DMS53 treated with DMSO at 0.1 percent for 48 hours (cell line): ENCODE results near the gene MEIS2.
"Not testable (repeated sequence)": the region's sequence is repeated elsewhere in the genome, so short reads cannot be mapped to it uniquely, and the experiment has no call there.

Source experiments
- DNase-seq: peaks from one replicate; lab custom pipeline; 2025; ENCODE audit not compliant: unreplicated experiment; lab: John Stamatoyannopoulos, UW

MEIS2 gene

DNA sequence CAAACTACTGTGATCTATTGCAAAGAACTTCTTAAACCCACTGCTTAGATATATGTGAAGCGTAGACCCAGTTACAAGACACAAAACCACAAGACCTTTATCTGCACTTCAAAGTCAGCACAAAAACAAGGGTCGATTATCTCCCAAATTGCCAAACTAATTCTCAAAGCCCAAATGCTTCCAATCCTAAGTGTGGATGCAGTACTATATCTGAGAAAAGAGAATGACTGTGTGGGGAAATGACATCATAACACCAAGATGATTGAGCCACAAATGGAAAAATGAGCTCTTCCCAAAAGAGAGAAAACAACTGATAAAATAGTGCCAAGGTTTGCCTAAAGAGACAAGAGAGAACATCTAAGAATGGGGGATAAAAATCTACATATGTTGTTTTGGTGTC, 86.2 kb downstream of the MEIS2 start:
- no peak for DNase-seq

DNA sequence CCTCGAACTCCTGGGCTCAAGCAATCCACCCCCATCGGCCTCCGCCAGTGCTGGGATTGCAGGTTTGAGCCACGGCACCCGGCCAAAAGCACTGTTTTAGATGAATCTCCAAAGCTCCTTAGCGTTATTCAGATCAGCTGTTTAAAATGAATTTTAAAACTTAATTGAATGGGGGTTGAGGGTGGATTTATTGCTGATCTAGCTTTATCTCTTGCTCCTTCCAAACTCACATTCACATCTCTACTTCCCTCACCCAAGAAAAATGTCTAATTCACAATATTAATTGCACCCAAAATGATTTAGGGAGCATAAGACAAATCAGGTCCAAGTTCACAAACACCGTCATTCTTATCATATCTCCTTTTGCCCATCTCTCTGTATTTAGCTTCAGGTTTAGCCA, 89.8 kb downstream of the MEIS2 start:
- no peak for DNase-seq

DNA sequence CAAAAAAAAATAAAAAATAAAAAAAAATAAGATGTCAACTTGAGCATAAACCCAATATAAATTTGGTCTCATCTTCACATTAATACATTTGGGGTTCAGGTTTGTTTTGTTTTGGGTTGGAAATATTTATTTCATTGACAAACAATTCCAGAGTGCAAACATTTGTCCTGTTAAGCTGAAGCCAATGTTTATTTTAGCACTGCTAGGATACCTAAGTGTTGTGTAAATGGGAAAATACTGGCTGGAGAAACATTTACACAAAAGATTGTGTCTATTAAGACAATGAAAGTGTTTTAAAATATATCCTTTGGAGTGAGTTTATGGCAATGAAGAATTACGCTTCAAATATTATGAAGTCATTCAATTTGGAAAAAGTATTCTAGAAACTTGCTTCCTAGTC, 91.1 kb downstream of the MEIS2 start:
- peak; percentile 2 for DNase-seq

DNA sequence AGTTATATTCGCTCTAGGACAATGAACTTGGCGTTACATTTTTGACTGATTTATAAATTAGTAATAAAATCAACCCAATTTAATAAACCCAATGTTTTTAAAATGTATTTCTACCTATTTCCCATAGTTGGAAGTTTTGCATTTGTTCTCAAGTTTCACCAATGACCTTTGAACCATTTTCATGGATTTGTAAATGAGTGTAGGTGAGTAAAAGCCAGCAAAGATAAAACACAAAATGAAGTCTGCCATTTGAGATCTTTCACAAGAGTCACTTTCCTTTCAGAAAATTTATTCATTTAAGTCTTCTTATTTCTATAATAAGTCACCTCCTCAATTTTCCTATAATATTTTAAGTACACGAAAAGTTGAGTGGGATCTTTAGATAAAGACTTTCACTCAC, 92.1 kb downstream of the MEIS2 start:
- no peak for DNase-seq

DNA sequence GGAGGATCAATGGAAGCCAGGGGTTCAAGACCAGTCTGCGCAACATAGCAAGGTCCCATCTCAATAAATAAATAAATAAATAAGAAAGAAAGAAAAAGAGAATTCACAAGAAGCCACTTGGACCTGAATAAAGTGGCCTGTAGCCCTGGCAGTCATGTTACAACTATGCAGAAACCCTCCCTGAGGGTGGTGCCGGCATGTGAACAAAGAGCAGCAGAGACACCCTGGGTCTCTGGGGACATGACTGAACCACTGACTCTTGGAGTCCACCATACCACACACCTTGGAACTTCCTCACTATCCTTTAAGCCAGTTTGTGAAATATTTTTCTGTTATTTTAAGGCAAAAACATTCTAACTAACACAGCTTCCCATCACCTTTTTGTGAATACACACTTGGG, 93.0 kb downstream of the MEIS2 start:
- no peak for DNase-seq

DNA sequence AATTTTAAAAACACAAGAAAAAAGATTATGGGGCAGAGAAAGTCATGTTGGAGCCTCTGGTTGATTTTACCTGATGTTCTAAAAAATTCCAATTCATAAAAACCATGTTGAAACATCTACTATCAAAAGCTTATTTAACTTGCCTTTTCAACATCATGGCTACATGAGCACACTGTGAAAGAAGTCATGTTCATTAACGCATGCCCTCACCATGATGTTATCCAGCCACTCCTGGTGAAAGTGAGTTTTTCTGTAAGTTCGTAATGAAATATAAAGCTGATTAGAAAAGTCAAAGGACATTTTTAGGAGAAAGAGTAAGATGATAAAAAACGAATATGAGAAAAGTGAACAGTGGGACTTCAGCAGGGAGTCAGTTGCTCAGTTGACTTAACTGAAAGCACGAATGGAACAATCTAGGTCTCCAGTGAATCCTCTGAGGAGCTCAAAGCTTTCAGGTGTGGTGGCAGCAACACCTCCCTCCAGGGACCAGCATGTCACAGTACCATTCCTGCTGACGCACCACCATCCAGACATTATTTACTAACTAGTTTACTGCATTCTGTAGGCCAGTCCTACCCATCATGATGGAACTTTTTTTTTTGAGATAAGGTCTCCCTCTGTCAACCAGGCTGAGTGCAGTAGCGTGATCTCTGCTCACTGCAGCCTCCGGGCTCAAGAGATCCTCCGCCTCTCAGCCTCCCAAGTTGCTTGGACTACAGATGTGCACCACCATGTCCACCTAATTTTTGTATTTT, 95.2 kb downstream of the MEIS2 start:
- no peak for DNase-seq

DNA sequence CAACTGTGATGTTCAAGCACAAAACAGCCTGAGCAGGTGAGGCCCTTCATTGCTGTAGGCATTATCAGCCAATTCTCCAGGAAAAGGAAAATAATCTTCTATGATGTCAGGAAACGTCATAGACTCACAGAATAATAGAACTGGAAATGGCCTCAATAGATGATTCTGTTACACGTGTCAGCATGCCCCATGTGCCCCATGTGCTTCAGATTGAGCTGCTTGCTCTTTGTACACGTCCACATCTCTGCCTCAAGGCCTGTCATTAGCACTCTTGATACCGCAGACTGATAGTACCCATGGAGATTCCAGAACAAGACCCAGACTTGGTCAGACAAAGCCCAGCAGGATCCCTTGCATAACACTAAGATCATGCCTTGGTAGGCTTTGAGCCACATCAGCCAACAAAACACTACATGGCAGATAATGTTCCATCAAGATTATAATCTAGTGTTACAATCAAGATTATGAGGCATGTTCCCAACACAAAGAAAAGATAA, 95.9 kb downstream of the MEIS2 start:
- no peak for DNase-seq

DNA sequence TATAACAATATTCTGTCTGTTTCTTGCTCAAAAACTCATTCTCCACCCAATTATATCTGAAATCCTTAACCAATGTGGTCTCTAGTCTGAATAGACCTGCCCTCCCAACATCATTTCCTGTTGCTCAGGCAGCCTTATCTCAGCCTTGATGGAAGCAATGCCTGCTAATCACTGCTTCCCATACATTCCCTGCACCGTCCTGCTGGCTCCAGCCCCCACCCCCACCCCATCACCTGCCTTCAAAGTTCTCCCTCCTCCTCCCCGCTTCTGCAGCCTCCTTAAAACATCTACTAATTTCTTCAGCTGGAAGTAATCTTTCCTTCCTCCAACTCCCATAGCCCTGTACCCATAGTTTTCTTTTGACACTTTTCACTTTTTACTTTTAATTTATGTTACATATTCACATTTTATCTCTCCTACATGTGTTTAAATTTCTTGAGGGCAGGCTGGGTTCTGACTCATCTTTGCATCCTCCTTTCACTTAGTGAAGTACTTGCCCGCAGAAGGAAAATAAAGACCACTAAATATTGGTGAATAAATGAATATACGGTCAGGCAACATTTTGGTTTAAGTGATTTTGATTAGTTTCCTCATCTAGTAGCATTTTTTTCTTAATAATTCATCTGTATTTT, 98.2 kb downstream of the MEIS2 start:
- DNase-seq = no peak

DNA sequence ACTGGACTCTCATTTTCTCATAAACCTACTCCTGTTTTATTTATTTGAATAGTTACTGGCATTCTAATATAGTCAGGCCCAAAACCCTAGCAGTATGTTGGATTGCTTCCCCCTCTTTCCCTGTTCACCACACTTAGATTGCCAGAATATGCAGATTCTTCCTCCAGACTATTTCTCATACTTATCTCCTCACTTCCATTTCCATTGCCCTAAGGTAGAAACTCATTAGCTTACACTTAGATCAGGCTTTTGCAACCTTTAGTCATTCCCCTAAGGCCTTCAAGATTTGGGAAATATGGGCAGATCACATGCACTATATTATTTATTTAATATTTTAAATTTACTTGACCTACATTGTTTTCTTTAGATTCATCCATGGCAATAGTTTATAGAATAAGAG, 98.9 kb downstream of the MEIS2 start:
- no peak for DNase-seq

DNA sequence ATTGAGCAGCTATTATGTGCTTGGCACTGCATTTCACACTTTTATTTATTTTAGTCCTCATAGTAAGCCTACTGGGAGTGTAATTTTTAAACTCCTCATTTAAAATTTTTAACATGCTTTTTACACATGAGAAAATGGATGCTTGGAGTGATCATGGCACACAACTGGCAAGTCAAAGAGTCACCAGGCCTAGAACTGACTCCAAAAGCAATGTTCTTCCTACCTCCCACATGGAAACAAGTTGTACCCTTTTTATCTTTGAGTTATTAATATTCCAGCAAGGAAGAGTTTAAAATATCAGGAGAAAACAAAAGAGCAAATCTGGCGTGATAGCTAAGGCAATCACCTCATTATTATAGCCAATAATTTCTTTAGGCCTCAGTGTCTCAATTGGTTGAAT, 100.6 kb downstream of the MEIS2 start:
- no peak for DNase-seq

DNA sequence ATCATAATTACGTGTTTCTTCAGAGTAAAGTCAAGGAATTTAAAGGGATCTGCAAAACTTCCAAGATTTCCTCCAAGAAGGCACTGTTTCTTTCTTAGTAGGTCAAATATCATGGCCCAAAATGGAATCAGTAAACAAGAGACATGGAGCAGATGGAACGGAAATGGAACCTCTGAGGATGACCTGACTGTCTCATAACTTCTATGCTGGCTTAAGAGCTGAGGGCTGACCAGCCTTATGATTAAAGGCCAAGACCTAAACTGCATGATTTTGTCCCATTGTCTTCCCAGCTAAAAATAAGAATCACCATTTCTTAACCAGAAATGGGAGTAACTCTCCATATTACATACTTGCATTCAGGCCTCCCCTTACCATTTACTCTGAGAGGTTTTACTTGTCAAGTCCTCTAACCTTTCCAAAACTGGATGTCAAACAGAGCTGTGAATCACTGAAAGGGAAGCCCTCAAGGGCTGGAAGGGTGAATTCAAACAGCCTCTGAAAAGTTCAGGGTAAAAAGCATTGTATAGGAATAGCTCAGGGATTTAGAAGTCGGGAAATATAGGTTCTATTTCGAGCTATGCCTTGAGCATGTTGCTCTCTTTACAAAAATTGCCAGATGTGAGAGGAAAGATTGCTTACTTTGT, 103.7 kb downstream of the MEIS2 start:
- no peak for DNase-seq

DNA sequence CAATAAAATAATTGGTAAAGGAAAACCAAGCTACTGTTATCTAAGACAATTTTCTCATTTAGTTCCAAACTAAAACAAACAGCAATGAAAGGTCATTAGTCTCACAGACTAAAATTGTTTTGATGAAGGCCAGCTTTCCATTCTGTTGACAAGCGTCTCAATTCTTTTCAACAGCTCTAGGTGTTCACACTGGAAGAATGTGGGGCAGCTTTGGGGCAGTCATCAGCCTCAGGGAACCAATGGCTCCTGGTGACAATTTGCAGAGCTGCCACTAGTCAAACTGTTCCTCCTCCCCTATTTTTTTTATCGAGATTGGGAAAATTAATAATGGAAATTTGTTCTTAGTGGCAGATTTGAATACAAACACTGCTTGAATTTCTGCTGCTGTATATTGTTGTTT, 104.2 kb downstream of the MEIS2 start:
- no peak for DNase-seq

DNA sequence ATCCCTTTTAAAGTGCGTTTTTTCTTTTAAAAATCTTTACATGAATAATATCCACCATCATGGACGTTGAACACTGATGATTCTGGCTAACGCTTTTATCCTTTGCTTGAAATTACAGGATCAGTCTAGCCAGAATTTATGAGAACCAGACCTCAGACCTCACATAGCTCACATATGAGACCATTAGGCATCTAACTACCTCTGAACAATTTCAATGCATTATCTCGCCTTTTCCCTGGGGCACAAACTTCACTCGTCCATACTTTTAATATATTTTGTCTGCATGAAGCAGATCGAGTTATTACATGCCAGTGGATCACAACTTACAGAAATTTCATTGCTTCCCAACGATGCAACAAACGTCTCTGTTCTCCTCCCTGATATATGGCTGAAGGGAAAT, 105.6 kb downstream of the MEIS2 start:
- no peak for DNase-seq

DNA sequence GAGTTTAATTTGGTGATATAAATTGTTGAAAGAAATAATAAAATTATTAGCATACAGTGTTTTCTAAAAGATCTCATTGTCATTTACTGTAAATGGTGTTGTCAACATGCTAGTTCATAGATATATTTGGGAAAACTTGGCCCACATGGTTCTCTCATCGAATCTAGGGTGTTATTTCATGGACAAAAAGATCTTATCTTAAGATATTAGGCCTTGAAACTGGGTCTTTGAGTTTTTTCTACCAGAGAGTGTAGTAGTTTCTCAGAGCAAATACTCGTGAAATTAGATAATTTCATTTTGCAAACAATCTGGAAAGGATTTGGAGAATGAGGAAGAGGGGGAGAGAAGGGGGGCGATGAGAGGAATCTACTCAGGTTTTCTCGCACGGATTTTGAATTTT, 107.9 kb downstream of the MEIS2 start:
- DNase-seq = no peak

DNA sequence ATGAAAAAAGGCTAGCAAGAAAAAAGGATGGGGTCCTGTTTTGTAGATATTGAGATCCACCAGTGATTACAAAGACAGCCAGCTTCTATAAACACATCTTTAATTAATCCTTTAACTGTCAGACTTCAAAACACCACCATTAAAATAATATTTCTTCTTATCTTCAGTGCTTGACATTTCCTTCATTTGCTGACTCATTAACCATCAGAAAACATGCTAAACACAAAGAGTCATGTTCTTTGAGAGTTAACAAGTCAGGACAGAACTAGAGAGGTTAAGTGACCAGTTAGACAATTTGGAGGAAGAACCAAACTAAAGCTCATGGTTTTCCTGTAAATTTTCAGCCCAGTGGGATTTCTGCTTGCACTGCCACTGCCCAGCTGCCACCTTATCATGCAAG, 111.4 kb downstream of the MEIS2 start:
- no peak for DNase-seq

DNA sequence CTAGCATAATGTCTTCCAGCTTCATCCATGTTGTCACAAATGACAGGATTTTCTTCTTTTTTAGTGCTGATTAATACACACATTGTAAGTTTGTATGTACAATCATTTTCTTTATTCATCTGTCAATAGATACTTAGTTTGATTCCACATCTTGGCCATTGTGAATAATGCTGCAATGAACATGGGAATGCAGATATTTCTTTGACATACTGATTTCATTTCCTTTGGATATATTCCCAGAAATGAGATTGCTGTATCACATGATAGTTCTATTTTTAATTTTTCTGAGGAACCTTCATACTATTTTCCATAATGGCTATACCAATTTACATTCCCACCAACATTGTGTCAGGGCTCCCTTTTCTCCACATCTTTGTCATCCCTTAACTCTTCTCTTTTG, 117.9 kb downstream of the MEIS2 start:
- DNase-seq = no peak

DNA sequence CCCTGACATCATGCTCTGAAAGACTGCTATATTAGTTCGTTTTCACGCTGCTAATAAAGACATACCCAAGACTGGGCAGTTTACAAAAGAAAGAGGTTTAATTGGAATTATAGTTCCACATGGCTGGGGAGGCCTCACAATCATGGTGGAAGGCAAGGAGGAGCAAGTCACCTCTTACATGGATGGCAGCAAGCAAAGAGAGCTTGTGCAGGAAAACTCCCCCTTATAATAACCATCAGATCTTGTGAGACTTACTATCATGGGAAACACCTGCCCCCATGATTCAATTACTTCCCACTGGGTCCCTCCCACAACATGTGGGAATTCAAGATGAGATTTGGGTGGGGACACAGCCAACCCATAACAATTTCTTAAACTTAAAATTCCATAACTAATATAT, 120.1 kb downstream of the MEIS2 start:
- not testable (repeated sequence) for DNase-seq

DNA sequence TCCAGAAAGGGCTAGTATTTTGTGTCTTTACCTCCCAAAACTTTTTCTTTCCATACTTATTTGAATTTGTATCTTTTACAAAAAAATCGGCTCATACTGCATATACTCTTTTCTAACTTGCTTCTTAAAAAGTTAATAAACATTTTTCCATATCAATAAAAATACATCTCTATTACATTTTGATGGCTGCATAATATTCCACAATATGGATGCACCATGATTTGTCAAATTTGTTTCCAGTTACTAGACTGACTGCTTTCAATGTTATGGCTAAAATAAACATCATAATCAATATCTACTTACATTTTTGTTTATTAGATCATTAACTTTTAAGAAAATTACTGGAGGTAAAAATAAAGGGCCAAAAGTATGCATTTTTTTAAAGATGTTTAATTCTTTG, 121.7 kb downstream of the MEIS2 start:
- DNase-seq = no peak

DNA sequence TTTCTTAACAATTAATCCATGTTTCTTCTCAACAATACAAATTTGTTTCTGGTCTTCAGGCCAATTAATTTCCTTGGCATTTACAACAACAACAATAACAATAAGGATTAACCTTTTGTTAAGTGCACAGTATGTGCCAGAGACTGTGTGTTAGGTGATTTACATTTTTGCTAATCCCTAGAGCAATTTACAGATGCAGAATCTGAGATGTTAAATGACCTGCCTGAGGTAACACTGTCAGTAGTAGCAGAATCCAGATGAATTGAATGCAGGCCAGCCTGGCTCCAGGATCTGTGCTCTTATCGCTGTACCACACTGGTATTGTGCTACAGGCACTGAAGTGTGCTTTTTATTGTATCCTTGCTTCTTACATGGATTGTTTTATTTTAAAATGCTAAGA, 122.2 kb downstream of the MEIS2 start:
- no peak for DNase-seq

DNA sequence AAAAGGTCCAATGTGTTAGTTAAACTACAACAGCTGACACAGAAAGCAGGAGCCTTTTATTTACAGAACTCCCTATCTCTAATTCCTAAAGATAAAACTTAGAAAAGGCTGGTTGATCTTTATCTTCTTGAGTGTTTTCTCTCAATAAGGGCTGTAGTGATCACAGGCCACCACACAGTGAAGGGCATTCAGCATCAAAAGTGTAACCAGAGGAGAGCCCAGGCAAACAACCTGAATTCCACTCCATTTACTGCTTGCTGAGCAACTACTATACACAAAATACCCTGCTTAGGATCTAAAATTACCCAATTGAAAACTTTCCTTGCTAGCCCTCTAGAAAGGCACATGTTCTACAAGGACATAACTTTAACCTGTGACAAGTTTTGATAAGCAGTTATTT, 122.7 kb downstream of the MEIS2 start:
- DNase-seq = no peak

DNA sequence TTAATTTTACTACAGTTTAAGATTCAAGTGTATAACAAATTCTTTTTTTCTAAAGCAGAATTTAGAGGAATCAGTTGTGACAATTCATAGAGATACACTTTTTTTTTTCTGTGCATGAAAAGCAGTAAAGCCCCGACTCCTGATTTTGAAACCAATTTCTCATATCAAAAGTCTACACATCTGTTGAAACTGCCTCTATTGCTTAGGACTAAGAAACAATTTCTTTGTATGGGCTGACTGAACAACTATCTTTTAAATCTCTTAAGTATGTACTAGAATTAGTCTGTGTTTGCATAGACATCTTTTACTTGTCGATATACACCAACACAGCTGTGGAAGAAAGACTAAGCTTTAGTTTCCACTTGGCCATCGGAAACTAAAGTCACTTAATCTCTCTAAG, 127.6 kb downstream of the MEIS2 start:
- no peak for DNase-seq

DNA sequence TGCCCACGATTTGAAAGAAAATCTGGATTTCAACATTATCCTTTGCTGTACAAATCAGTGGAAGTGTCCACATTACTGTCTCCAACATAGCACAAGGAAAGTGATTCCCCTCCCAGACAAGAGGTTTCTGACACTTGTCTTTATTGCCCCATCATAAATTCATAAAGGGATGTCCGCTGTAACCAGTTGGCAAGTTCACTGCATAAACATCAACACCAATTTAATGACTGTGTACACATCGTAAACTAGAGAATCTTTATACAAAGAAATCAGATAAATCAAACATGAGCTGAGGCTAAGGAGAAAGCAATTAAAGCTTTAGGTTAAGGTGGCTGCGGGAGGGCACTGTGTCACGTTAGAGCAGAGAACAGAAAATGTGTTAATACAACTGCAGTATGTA, 129.8 kb downstream of the MEIS2 start:
- DNase-seq = peak; percentile 2
